Sciatic nerve (tissue), 1 donor: ENCODE results near the gene SPOCK1. TPM values are rescaled to one million over a fixed set of nuclear protein-coding genes. Genes with fewer than 3 reads are reported as not detected.

Experiments used
- total RNA-seq: library from RNA; stranded (reverse); fragmentation: NEBNext Ultra II Directional; extraction: Animal tissue kit (Norgen Biotek cat#: 25700); gene quantifications from one replicate; pipeline ENCODE4 v1.2.1, GENCODE V29; 2021
- donor health status: DM: no; HTN: no; CAD: no.

The SPOCK1 gene
- total RNA-seq, 1 donor from 2014 or later = 52.4 TPM

Other genes starting within 250 kb of the SPOCK1 start
- 32.8 TPM for gene KLHL3, start 236.8 kb upstream of the SPOCK1 start, total RNA-seq